ELR (cell line): ENCODE data around the gene EIF4G2.

ENCODE experiments used
- DNase-seq: peaks from one replicate; pipeline ENCODE4 v3.0.0-alpha.2; 2015; ENCODE audit warnings: low read depth

The EIF4G2 gene

DNA sequence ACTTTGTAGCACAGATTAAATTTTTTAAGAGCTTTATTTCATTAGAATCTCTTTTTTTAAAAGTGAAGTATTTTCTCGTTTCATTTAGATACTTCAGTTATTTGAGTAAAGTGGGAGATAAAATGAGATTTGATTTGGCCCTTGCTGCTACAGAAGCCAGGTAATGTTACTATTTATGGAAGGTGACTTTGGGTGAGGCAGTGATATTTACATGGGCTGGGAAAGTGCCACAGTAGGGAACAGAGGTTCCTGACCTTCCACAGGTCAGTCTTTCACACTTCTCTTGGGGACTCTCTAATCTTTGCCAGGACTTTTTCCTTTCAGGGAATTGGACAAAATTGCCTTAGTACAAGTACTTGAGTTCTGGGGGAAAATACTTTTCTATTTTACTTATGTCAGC lies 37.3 kb downstream of the EIF4G2 start:
- no peak for DNase-seq

GRCh38 chr11:10770626-10771254 lies 38.0 kb downstream of the EIF4G2 start:
- peak; percentile 69 for DNase-seq

DNA sequence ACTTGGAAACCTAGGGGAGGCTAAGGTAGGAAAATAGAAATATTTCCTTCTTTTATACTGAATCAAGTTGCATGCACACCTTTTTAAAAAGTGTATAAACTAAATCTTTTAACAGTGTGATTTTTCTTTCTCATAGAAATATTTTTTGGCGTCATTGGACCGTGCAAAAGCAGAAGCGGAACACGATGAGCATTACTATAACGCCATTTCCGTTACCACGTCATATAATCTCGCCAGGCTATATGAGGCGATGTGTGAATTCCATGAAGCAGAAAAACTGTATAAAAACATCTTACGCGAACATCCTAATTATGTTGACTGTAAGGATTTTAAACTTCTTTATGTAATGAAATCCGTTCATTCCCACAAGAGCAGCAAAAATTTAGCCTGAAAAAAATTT lies 44.3 kb downstream of the EIF4G2 start:
- DNase-seq = no peak

DNA sequence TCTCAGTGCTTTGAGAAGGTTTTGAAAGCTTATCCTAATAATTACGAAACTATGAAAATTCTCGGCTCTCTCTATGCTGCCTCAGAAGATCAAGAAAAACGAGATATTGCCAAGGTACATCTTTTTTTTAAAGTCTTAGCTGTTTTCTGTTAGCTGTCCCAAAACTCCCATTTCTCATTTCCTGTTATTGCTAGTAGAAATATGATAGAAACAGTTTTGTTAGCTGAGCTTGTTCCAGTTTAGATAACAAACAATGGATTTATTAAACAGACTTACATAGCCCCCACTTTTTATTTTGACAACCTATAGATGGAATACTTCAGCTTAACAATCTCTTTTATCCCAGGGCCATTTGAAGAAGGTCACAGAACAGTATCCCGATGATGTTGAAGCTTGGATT lies 45.0 kb downstream of the EIF4G2 start:
- no peak for DNase-seq

DNA sequence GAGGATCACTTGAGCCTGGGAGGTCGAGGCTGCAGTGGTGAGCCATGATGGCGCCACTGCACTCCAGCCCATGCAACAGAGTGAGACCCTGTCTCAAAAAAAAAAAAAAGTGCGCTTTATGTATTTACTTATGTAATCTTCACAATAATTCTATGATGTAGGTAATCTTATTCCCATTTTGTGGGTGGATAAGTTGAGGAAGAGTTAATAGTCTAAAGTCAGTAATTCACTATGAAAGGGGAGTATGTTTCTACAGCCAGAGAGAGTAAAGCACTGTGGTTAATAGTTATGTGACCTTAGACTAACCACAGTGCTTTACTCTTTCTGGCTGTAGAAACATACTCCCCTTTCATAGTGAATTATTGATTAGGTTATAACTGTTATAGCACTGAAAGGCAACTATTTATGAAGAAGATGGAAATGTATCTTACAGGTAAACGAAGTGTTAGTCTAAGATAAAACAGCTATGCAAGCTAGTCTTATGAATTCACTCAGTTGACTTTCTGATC lies 45.8 kb downstream of the EIF4G2 start:
- DNase-seq = no peak

DNA sequence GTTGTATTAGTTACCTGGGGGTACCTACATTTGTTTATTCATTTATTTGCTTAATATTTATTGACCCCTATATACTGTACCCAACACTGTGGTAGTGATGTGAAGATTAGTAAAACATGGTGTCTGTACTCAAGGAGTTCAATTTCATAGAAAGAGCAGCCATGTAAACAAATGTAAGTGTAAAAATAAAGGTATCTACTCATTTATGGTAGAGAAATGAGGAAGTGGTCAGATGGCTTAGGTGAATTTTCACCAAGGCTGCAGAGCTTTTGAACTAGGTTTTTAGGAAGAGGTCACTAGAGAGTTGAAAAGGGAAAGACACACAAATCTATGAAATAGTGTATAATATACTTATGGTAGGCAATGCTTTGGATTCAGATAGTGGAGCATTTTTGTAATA lies 46.5 kb downstream of the EIF4G2 start:
- no peak for DNase-seq

DNA sequence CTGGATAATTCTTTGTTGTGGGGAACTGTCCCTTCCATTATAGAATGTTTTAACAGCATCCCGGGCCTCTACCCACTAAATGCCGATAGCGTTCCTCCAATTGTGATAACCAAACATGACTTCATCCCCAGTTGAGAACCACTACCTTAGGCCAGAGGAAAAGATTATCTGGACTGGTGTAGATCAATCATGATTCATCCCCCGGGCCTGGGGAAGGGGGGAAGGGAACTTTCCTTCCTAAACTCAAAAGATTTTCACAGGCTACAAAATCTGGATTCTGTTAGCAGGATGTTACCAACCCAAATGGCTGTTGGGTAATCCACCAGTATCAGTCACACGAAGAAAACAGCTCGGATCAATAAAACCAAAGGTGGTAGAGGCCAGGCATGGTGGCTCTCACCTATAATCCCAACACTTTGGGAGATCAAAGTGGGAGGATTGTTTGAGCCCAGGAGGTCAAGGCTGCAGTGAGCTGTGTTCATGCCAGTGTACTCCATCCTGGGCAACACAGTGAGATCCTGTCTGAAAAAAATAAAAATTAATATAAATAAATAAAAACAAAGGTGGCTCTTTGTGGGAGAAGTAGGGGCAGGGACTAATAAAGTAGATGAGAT lies 47.5 kb downstream of the EIF4G2 start:
- no peak for DNase-seq

DNA sequence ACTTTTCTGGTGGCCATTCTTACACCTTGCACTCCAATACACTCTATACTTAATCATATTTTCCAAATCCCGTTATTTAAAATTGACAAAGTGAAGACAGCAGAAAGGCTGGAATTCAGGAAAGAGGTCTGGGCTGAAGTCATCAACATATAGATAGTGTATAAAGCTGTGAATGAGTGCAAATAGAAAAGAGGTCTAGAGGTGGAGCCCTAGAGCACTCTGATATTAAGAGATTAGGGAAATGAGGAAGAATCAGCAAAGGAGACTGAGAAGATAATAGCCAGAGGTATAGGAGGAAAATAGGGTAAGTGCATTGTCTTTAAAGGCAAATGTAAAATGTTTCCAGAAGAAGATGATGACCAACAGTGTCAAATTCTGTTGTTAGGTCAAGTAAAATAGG lies 49.8 kb downstream of the EIF4G2 start:
- DNase-seq = peak; percentile 35

GRCh38 chr11:10752486-10752885 lies 56.2 kb downstream of the EIF4G2 start:
- DNase-seq = no peak

GRCh38 chr11:10752061-10752460 lies 56.7 kb downstream of the EIF4G2 start:
- no peak for DNase-seq

DNA sequence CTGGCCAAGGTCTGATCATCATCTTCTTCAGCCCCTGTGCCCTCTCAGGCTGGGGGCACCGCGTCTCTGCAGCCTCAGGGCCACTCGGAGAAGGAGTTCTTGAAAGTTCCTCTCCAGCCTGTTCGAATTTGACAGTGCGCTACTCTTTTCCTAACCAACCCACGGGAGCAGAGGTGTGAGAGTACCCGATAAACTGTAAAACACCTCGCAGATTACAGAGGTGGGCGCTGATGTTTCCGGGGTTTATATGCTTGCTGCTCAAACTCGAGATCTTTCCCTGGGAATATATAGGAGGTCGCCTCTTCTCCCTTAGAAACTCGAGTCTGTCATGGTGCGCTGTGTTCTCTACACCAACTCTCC lies 57.2 kb downstream of the EIF4G2 start:
- DNase-seq = peak; percentile 15

- peak; percentile 92 for DNase-seq
Observed at GRCh38 chr11:10750838-10751580, 57.7 kb downstream of the EIF4G2 start, which contains the start of gene CTR9. CTR9 (plus strand) TSS chr11:10751246; CDS start chr11:10751413, 167 bp downstream.

GRCh38 chr11:10749476-10749875 lies 59.2 kb downstream of the EIF4G2 start:
- no peak for DNase-seq

DNA sequence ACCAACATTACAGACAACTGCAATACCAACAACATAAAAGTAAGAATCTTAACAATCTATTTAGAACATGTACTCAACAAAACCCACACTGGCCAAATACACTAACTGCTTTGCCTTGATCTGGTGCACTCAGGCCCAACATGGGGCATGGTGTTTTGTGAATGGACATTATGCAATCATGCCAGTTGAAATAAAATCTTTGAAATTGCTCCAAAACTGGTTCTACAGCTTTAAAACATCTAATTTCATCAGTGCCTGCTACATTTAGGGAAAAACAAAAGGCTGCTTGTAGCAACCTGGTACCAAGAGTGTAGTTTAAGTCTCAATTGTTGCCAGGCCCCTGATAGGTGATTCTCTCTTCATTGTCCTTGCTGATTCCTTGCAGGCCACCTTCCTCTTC lies 61.0 kb downstream of the EIF4G2 start:
- DNase-seq = no peak
